ENCODE results near the gene PAPPA.

PAPPA gene

DNA sequence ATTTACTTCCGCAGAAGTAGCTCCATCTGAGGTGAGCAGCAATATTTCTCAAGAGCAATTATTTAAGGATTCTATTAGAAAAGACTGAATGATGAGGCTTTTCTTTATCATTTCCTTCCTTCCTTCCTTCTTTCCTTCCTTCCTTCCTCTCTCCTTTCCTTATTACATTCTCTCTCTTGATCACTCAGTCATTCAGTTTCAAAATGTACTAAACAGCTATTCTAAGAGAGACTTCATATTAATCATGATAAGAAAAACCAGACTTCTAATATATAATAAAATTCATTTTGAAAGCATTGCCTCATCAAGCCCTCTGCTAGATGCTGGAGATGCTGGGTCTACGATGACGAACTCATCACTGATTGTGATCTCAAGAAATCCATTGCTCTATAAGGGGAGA is 30.4 kb upstream of the PAPPA start:
- Histone ChIP-seq H3K4me1 (ENCODE audit: control insufficient read depth, insufficient read depth, low read length) (no peaks in the 10 kb centered on the region), H3K27ac (ENCODE audit: extremely low read depth, low read depth, low read length) (no peak overlapping the region), H3K9me3 (ENCODE audit: control insufficient read depth, insufficient read depth, low read depth, low read length) (no peaks in the 10 kb centered on the region), H3K4me3 (ENCODE audit: low read depth, low read length) (no peak overlapping the region), H3K36me3 (ENCODE audit: control insufficient read depth in 2 of 2, insufficient read depth in 1 of 2, low read length in 2 of 2) (no peaks in the 10 kb centered on the region)
- CTCF ChIA-PET, result interaction anchor here (0.6 to 1.3 kb wide), 3 partner anchors 9 to 532 kb away, joined by 3 to 4 read pairs (median 3); no protein-coding TSS in a partner anchor
- POLR2A ChIA-PET, result no interaction called here
- no peak for TF ChIP-seq HOXC10 (CRISPR knock-in tag; IDR thresholded peaks at IDR 0.05)
- TF ChIP-seq ZNF639 (tag by site-specific recombination; IDR thresholded peaks at IDR 0.05), result no peak
- TF ChIP-seq ZNF155 (tag by site-specific recombination; IDR thresholded peaks at IDR 0.05), result no peak
- no peak for TF ChIP-seq TSHZ1 (tag by site-specific recombination; IDR thresholded peaks at IDR 0.05; ENCODE audit: borderline replicate concordance)
- TF ChIP-seq, protein P1, sequence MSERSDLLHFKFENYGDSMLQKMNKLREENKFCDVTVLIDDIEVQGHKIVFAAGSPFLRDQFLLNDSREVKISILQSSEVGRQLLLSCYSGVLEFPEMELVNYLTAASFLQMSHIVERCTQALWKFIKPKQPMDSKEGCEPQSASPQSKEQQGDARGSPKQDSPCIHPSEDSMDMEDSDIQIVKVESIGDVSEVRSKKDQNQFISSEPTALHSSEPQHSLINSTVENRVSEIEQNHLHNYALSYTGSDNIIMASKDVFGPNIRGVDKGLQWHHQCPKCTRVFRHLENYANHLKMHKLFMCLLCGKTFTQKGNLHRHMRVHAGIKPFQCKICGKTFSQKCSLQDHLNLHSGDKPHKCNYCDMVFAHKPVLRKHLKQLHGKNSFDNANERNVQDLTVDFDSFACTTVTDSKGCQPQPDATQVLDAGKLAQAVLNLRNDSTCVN (tag by site-specific recombination; optimal IDR thresholded peaks at IDR 0.05), result no peak
- TF ChIP-seq ZNF768 (tag by site-specific recombination; IDR thresholded peaks at IDR 0.05), result no peak

- ChIA-PET POLR2A (no interaction called here), CTCF (interaction anchor here (1.5 kb wide), 1 partner anchor 13 kb away, joined by 3 read pairs; no protein-coding TSS in a partner anchor)
- no peaks in the 10 kb centered on the region for H3K4me1 ChIP-seq (ENCODE audit: control insufficient read depth, insufficient read depth, low read length)
- H3K36me3 ChIP-seq (ENCODE audit: control insufficient read depth in 2 of 2, insufficient read depth in 1 of 2, low read length in 2 of 2), result no peaks in the 10 kb centered on the region
- H3K27ac ChIP-seq (ENCODE audit: extremely low read depth, low read depth, low read length), result no peak overlapping the region
- no peaks in the 10 kb centered on the region for H3K9me3 ChIP-seq (ENCODE audit: control insufficient read depth, insufficient read depth, low read depth, low read length)
- H3K4me3 ChIP-seq (ENCODE audit: low read depth, low read length), result no peak overlapping the region
- no peak for TF ChIP-seq ZNF292 (tag by site-specific recombination; IDR thresholded peaks at IDR 0.05; ENCODE audit: borderline replicate concordance, low read depth)
- TF ChIP-seq ZFHX2 (tag by site-specific recombination; conservative IDR thresholded peaks at IDR 0.05), result no peak
- no peak for TF ChIP-seq ZNF112 (tag by site-specific recombination; IDR thresholded peaks at IDR 0.05)
- no peak for TF ChIP-seq WT1 (tag by site-specific recombination; IDR thresholded peaks at IDR 0.05)
- no peak for TF ChIP-seq ZNF548 (tag by site-specific recombination; IDR thresholded peaks at IDR 0.05)
- no peak for TF ChIP-seq ZNF600 (tag by site-specific recombination; IDR thresholded peaks at IDR 0.05)
- no peak for TF ChIP-seq ZNF830 (tag by site-specific recombination; IDR thresholded peaks at IDR 0.05; ENCODE audit: low read depth)
- TF ChIP-seq ZNF544 (tag by site-specific recombination; IDR thresholded peaks at IDR 0.05), result no peak
- no peak for TF ChIP-seq ZNF311 (tag by site-specific recombination; IDR thresholded peaks at IDR 0.05; ENCODE audit: borderline replicate concordance)
- TF ChIP-seq ZNF223 (tag by site-specific recombination; IDR thresholded peaks at IDR 0.05), result no peak
- no peak for TF ChIP-seq ZBTB10 (tag by site-specific recombination; IDR thresholded peaks at IDR 0.05)
- no peak for TF ChIP-seq ZNF114 (tag by site-specific recombination; IDR thresholded peaks at IDR 0.05)
- TF ChIP-seq, protein P2, sequence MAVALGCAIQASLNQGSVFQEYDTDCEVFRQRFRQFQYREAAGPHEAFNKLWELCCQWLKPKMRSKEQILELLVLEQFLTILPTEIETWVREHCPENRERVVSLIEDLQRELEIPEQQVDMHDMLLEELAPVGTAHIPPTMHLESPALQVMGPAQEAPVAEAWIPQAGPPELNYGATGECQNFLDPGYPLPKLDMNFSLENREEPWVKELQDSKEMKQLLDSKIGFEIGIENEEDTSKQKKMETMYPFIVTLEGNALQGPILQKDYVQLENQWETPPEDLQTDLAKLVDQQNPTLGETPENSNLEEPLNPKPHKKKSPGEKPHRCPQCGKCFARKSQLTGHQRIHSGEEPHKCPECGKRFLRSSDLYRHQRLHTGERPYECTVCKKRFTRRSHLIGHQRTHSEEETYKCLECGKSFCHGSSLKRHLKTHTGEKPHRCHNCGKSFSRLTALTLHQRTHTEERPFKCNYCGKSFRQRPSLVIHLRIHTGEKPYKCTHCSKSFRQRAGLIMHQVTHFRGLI (tag by site-specific recombination; IDR thresholded peaks at IDR 0.05), result no peak
- TF ChIP-seq ZFP69B (tag by site-specific recombination; IDR thresholded peaks at IDR 0.05), result no peak
- no peak for TF ChIP-seq PRDM4 (tag by site-specific recombination; IDR thresholded peaks at IDR 0.05)
- TF ChIP-seq ZNF248 (tag by site-specific recombination; IDR thresholded peaks at IDR 0.05), result no peak
These were observed 29.0 kb upstream of the PAPPA start for GRCh38 chr9:116124472-116125040.

All from HEK293 (cell line).